ENCODE results near the gene NRXN3.

GRCh38 chr14:79096811-79097210 lies 926.6 kb downstream of the NRXN3 start:
- TF ChIP-seq CTCF (IDR thresholded peaks at IDR 0.05; ENCODE audit: low read length) (no peak), EZH2 (IDR thresholded peaks at IDR 0.05; ENCODE audit: borderline replicate concordance, low read length) (no peak)

Measured in OCI-LY1 (cell line).